SU-DHL-6 (cell line): ENCODE results near the gene HECTD2.
"Not testable (repeated sequence)": the region's sequence is repeated elsewhere in the genome, so short reads cannot be mapped to it uniquely, and the experiment has no call there.

Source experiments
- CTCF ChIP-seq: fragments of 200-600 bp; sonication (generic); IDR thresholded peaks from one replicate; pipeline ENCODE4 v1.5.1; 2017; ENCODE audit warnings: antibody characterized with exemption, mild to moderate bottlenecking, low read length, moderate library complexity; ENCODE audit not compliant: insufficient read depth, poor library complexity, severe bottlenecking
- EZH2phosphoT487 ChIP-seq: fragments of 200-600 bp; sonication (generic), shearing (Covaris generic); conservative IDR thresholded peaks from 2 replicates; pipeline ENCODE4 v1.6.1; 2018; ENCODE audit warnings: mild to moderate bottlenecking, antibody characterized with exemption, low read length, moderate library complexity, mixed read lengths

GRCh38 chr10:91534789-91535188, 124.6 kb downstream of the HECTD2 start:
- TF ChIP-seq CTCF, EZH2phosphoT487: not testable (repeated sequence)
